Neural cell (in vitro differentiated cells): ENCODE data around the gene DPYD.

ENCODE experiments used
- EZH2 ChIP-seq: fragments of 200-600, 300-800 bp; shearing (Covaris generic), sonication (generic); IDR thresholded peaks from 2 replicates; pipeline ENCODE4 v1.6.1; 2014; ENCODE audit warnings: antibody characterized with exemption, low read length, borderline replicate concordance, mild to moderate bottlenecking; ENCODE audit not compliant: insufficient read depth, poor library complexity, severe bottlenecking
- RAD21 ChIP-seq: fragments of 450-650 bp; conservative IDR thresholded peaks from 2 replicates; pipeline ENCODE4 v1.6.1; 2014; ENCODE audit warnings: antibody characterized with exemption, mild to moderate bottlenecking, moderate library complexity
- SMC3 ChIP-seq: fragments of 450-650 bp; conservative IDR thresholded peaks from 2 replicates; pipeline ENCODE4 v1.6.1; 2014; ENCODE audit warnings: antibody characterized with exemption, mild to moderate bottlenecking, moderate library complexity; ENCODE audit not compliant: poor library complexity
- TAF1 ChIP-seq: IDR thresholded peaks from 2 replicates; pipeline ENCODE4 v1.6.1; 2012; ENCODE audit warnings: low read depth
- TF ChIP-seq, protein P1 (sequence below): fragments of 450-650 bp; IDR thresholded peaks from 2 replicates; pipeline ENCODE4 v1.5.1; 2014; ENCODE audit warnings: antibody characterized with exemption, mild to moderate bottlenecking, moderate library complexity; ENCODE audit not compliant: poor library complexity, severe bottlenecking
- TF ChIP-seq, protein P2 (sequence below): IDR thresholded peaks from 2 replicates; pipeline ENCODE4 v1.6.1; 2012; ENCODE audit warnings: borderline replicate concordance

DNA sequence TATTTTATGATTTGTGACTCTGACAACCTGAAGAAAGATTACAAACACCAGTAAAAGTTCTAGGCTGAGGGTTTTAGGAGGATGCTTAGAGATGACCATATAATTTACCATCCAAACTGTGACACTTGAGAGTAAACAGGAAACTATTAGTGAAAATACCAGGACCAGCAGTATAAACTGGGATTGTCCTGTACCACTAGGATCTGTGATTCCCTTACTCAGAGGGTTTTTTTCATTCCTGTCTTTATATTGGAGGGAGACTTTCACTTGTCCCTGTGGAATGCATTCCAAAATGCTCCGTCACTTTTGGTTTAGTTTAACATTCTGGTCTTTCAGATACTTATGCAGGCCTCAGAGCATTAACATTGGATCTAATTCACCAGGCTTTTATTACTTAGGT lies 716.4 kb downstream of the DPYD start:
- TF ChIP-seq TAF1 (no peak), SMC3 (no peak), RAD21 (no peak), EZH2 (no peak)
- TF ChIP-seq, protein P1, sequence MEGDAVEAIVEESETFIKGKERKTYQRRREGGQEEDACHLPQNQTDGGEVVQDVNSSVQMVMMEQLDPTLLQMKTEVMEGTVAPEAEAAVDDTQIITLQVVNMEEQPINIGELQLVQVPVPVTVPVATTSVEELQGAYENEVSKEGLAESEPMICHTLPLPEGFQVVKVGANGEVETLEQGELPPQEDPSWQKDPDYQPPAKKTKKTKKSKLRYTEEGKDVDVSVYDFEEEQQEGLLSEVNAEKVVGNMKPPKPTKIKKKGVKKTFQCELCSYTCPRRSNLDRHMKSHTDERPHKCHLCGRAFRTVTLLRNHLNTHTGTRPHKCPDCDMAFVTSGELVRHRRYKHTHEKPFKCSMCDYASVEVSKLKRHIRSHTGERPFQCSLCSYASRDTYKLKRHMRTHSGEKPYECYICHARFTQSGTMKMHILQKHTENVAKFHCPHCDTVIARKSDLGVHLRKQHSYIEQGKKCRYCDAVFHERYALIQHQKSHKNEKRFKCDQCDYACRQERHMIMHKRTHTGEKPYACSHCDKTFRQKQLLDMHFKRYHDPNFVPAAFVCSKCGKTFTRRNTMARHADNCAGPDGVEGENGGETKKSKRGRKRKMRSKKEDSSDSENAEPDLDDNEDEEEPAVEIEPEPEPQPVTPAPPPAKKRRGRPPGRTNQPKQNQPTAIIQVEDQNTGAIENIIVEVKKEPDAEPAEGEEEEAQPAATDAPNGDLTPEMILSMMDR, result no peak
- TF ChIP-seq, protein P2, sequence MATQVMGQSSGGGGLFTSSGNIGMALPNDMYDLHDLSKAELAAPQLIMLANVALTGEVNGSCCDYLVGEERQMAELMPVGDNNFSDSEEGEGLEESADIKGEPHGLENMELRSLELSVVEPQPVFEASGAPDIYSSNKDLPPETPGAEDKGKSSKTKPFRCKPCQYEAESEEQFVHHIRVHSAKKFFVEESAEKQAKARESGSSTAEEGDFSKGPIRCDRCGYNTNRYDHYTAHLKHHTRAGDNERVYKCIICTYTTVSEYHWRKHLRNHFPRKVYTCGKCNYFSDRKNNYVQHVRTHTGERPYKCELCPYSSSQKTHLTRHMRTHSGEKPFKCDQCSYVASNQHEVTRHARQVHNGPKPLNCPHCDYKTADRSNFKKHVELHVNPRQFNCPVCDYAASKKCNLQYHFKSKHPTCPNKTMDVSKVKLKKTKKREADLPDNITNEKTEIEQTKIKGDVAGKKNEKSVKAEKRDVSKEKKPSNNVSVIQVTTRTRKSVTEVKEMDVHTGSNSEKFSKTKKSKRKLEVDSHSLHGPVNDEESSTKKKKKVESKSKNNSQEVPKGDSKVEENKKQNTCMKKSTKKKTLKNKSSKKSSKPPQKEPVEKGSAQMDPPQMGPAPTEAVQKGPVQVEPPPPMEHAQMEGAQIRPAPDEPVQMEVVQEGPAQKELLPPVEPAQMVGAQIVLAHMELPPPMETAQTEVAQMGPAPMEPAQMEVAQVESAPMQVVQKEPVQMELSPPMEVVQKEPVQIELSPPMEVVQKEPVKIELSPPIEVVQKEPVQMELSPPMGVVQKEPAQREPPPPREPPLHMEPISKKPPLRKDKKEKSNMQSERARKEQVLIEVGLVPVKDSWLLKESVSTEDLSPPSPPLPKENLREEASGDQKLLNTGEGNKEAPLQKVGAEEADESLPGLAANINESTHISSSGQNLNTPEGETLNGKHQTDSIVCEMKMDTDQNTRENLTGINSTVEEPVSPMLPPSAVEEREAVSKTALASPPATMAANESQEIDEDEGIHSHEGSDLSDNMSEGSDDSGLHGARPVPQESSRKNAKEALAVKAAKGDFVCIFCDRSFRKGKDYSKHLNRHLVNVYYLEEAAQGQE, result no peak
